ENCODE measurements around the gene ENO1. TPM values are rescaled to one million over a fixed set of nuclear protein-coding genes. Genes with fewer than 3 reads are reported as not detected.
"Not testable (repeated sequence)": the region's sequence is repeated elsewhere in the genome, so short reads cannot be mapped to it uniquely, and the experiment has no call there.

Gene ENO1
- total RNA-seq, 1 donor from 2014 or later = 1,663 TPM

- no peaks in the 10 kb centered on the region for H3K27me3 ChIP-seq (ENCODE audit: insufficient read depth, low read length)
- FAIRE-seq (no peak), DNase-seq (ENCODE audit: low read depth) (peak; percentile 19)
- H3K9ac ChIP-seq (ENCODE audit: low read length) = peak overlapping the region; percentile 2
- TF ChIP-seq CTCF (IDR thresholded peaks at IDR 0.05; ENCODE audit: insufficient read depth, low read depth, low read length) = no peak
- TF ChIP-seq EZH2 (IDR thresholded peaks at IDR 0.05; ENCODE audit: insufficient read depth, low read length) = no peak
- H3K4me1 ChIP-seq (ENCODE audit: insufficient read depth, low read length) = peaks cover 9% of the 10 kb centered on the region
- peak overlapping the region; percentile 38 for H3K27ac ChIP-seq (ENCODE audit: low read depth, low read length)
- peaks cover 5% of the 10 kb centered on the region for H3K27me3 Mint-ChIP-seq (ENCODE audit: low read depth, unreplicated experiment)
- no peaks in the 10 kb centered on the region for H3K9me3 ChIP-seq (ENCODE audit: insufficient read depth, low read depth, low read length)
- H3K4me3 Mint-ChIP-seq (ENCODE audit: unreplicated experiment) = no peak overlapping the region
- peaks cover under 1% of the 10 kb centered on the region for H3K9me3 Mint-ChIP-seq (ENCODE audit: unreplicated experiment)
- no peaks in the 10 kb centered on the region for H3K79me2 ChIP-seq (ENCODE audit: insufficient read depth, low read length)
- peak overlapping the region; percentile 50 for H3K4me2 ChIP-seq (ENCODE audit: low read length)
- H3K4me3 ChIP-seq (ENCODE audit: insufficient read depth, low read depth, low read length) = no peak overlapping the region
- peaks cover 18% of the 10 kb centered on the region for H3K4me1 Mint-ChIP-seq (ENCODE audit: low read depth, unreplicated experiment)
- H3K36me3 ChIP-seq (ENCODE audit: insufficient read depth, low read length) = no peaks in the 10 kb centered on the region
- no peak overlapping the region for H3K27ac Mint-ChIP-seq (ENCODE audit: unreplicated experiment)
- no peaks in the 10 kb centered on the region for H3K36me3 Mint-ChIP-seq (ENCODE audit: low read depth, unreplicated experiment)
- no peaks in the 10 kb centered on the region for H4K20me1 ChIP-seq (ENCODE audit: insufficient read depth, low read length)
- no peak overlapping the region for H2AFZ ChIP-seq (ENCODE audit: low read depth, low read length)
Observed at GRCh38 chr1:8903410-8903809, 24.9 kb upstream of the ENO1 start.

- Mint-ChIP-seq H3K9me3 (ENCODE audit: unreplicated experiment) (no peaks in the 10 kb centered on the region), H3K4me1 (ENCODE audit: low read depth, unreplicated experiment) (peaks cover 18% of the 10 kb centered on the region), H3K36me3 (ENCODE audit: low read depth, unreplicated experiment) (no peaks in the 10 kb centered on the region), H3K4me3 (ENCODE audit: unreplicated experiment) (no peak overlapping the region), H3K27ac (ENCODE audit: unreplicated experiment) (no peak overlapping the region), H3K27me3 (ENCODE audit: low read depth, unreplicated experiment) (peaks cover 4% of the 10 kb centered on the region)
- Histone ChIP-seq H3K27me3 (ENCODE audit: insufficient read depth, low read length) (no peaks in the 10 kb centered on the region), H3K4me3 (ENCODE audit: insufficient read depth, low read depth, low read length) (no peak overlapping the region), H3K79me2 (ENCODE audit: insufficient read depth, low read length) (no peaks in the 10 kb centered on the region), H3K9ac (ENCODE audit: low read length) (no peak overlapping the region), H3K36me3 (ENCODE audit: insufficient read depth, low read length) (no peaks in the 10 kb centered on the region), H3K27ac (ENCODE audit: low read depth, low read length) (no peak overlapping the region), H4K20me1 (ENCODE audit: insufficient read depth, low read length) (no peaks in the 10 kb centered on the region), H3K9me3 (ENCODE audit: insufficient read depth, low read depth, low read length) (no peaks in the 10 kb centered on the region), H3K4me1 (ENCODE audit: insufficient read depth, low read length) (peaks cover 9% of the 10 kb centered on the region), H3K4me2 (ENCODE audit: low read length) (no peak overlapping the region), H2AFZ (ENCODE audit: low read depth, low read length) (no peak overlapping the region)
- FAIRE-seq (no peak), DNase-seq (ENCODE audit: low read depth) (peak; percentile 51)
- TF ChIP-seq CTCF (IDR thresholded peaks at IDR 0.05; ENCODE audit: insufficient read depth, low read depth, low read length) = no peak
- no peak for TF ChIP-seq EZH2 (IDR thresholded peaks at IDR 0.05; ENCODE audit: insufficient read depth, low read length)
Observed at GRCh38 chr1:8902765-8903164, 24.3 kb upstream of the ENO1 start.

DNA sequence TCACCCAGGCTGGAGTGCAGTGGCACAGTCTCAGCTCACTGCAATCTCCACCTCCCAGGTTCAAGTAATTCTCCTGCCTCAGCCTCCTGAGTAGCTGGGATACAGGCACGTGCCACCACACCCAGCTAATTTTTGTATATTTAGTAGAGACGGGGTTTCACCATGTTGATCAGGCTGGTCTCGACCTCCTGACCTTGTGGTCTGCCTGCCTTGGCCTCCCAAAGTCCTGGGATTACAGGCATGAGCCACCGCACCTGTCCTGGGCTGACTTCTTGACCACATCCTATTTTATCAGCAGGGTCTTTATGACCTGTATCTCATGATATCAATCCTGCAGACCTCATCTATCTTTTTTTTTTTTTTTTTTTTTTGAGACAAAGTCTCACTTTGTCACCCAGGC is 22.2 kb upstream of the ENO1 start:
- not testable (repeated sequence) for H3K4me1 ChIP-seq (ENCODE audit: insufficient read depth, low read length); H3K4me3 ChIP-seq (ENCODE audit: insufficient read depth, low read depth, low read length); H3K4me2 ChIP-seq (ENCODE audit: low read length); H3K27me3 ChIP-seq (ENCODE audit: insufficient read depth, low read length); H3K36me3 Mint-ChIP-seq (ENCODE audit: low read depth, unreplicated experiment); H3K79me2 ChIP-seq (ENCODE audit: insufficient read depth, low read length); H2AFZ ChIP-seq (ENCODE audit: low read depth, low read length); H3K9ac ChIP-seq (ENCODE audit: low read length); H3K9me3 ChIP-seq (ENCODE audit: insufficient read depth, low read depth, low read length); H4K20me1 ChIP-seq (ENCODE audit: insufficient read depth, low read length); H3K9me3 Mint-ChIP-seq (ENCODE audit: unreplicated experiment); DNase-seq (ENCODE audit: low read depth); FAIRE-seq; H3K27ac Mint-ChIP-seq (ENCODE audit: unreplicated experiment); H3K27ac ChIP-seq (ENCODE audit: low read depth, low read length); H3K4me3 Mint-ChIP-seq (ENCODE audit: unreplicated experiment); H3K36me3 ChIP-seq (ENCODE audit: insufficient read depth, low read length); H3K27me3 Mint-ChIP-seq (ENCODE audit: low read depth, unreplicated experiment)
- H3K4me1 Mint-ChIP-seq (ENCODE audit: low read depth, unreplicated experiment) = peaks cover 14% of the 10 kb centered on the region

Measured in astrocyte (in vitro differentiated cells and primary cell).